ENCODE measurements around the gene ARL14EPL.

Gene ARL14EPL

DNA sequence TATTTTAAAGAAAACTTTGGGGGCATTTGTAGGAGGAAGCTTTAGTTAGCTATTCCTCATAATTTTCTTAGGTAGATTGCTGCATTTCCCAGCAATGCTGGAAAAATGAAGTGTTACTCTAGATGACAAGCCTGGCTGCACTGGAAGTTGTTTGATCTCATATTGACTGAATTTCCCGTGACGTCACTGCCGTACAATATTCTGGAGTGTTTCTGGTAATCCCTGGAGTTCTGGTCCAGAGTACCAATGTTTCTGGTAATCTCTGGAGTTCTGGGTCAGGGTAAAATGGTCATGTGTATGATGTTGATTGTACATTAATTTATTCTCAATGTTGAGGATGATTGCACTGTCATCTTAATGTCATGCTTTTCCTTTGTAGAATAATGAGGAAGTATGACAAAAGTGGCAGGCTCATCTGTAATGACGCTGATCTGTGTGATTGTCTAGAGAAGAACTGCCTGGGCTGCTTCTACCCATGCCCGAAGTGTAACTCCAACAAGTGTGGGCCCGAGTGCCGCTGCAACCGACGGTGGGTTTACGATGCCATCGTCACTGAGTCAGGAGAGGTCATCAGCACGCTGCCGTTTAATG is 26.2 kb downstream of the ARL14EPL start:
- H3F3A ChIP-seq (ENCODE audit: control insufficient read depth, insufficient read depth), result no peaks in the 10 kb centered on the region; the same call in 1 of the 2 replicates
- no peak overlapping the region for H3K4me3 ChIP-seq (ENCODE audit: low read length)
- H3K79me2 ChIP-seq (ENCODE audit: control insufficient read depth, low read length), result no peaks in the 10 kb centered on the region
- H3K27me3 ChIP-seq (ENCODE audit: control insufficient read depth, low read length), result no peaks in the 10 kb centered on the region
- no peaks in the 10 kb centered on the region for H3K9me2 ChIP-seq (replicated peaks; ENCODE audit: control insufficient read depth, low read length)
- H3K9me3 ChIP-seq (ENCODE audit: control insufficient read depth, insufficient read depth, low read length), result no peaks in the 10 kb centered on the region
- no peak overlapping the region for H3K4me2 ChIP-seq (ENCODE audit: low read length)
- TF ChIP-seq EZH2phosphoT487 (IDR thresholded peaks at IDR 0.05; ENCODE audit: borderline replicate concordance, low read length), result no peak
- TF ChIP-seq, protein P1, sequence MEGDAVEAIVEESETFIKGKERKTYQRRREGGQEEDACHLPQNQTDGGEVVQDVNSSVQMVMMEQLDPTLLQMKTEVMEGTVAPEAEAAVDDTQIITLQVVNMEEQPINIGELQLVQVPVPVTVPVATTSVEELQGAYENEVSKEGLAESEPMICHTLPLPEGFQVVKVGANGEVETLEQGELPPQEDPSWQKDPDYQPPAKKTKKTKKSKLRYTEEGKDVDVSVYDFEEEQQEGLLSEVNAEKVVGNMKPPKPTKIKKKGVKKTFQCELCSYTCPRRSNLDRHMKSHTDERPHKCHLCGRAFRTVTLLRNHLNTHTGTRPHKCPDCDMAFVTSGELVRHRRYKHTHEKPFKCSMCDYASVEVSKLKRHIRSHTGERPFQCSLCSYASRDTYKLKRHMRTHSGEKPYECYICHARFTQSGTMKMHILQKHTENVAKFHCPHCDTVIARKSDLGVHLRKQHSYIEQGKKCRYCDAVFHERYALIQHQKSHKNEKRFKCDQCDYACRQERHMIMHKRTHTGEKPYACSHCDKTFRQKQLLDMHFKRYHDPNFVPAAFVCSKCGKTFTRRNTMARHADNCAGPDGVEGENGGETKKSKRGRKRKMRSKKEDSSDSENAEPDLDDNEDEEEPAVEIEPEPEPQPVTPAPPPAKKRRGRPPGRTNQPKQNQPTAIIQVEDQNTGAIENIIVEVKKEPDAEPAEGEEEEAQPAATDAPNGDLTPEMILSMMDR (IDR thresholded peaks at IDR 0.05; ENCODE audit: low read depth, low read length, poor library complexity, severe bottlenecking), result no peak
- H3K4me1 ChIP-seq (ENCODE audit: control insufficient read depth, low read length), result peaks cover 23% of the 10 kb centered on the region
- H3K27ac ChIP-seq (ENCODE audit: low read depth, low read length), result no peak overlapping the region
- no peaks in the 10 kb centered on the region for H4K20me1 ChIP-seq (ENCODE audit: control insufficient read depth, insufficient read depth, low read depth, low read length)
- H3K36me3 ChIP-seq (ENCODE audit: control insufficient read depth, low read length), result no peaks in the 10 kb centered on the region

DNA sequence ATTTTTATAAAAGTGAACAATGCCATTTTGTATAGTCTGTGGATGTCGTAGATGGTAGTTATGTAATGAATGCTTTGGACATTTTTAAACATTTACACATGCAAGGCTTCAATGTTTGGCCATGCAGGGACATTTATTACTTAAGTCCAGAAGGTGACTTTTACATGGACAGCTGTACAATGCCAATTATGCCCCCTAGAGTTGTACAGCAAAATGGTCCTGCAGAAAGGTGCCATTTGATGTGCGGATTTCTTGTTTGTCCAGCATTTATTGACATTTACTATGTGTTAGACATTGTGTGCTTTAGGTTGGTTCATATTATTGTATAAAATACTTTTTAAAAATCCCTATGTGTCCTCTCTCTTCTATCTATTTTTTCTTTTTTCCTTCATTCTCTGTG is 30.1 kb downstream of the ARL14EPL start:
- Histone ChIP-seq H3K36me3 (ENCODE audit: control insufficient read depth, low read length) (no peaks in the 10 kb centered on the region), H3K27me3 (ENCODE audit: control insufficient read depth, low read length) (no peaks in the 10 kb centered on the region), H4K20me1 (ENCODE audit: control insufficient read depth, insufficient read depth, low read depth, low read length) (no peaks in the 10 kb centered on the region), H3K9me2 (replicated peaks; ENCODE audit: control insufficient read depth, low read length) (no peaks in the 10 kb centered on the region), H3K4me2 (ENCODE audit: low read length) (no peak overlapping the region), H3K79me2 (ENCODE audit: control insufficient read depth, low read length) (no peaks in the 10 kb centered on the region), H3K4me1 (ENCODE audit: control insufficient read depth, low read length) (peaks cover 27% of the 10 kb centered on the region), H3K27ac (ENCODE audit: low read depth, low read length) (no peak overlapping the region), H3K4me3 (ENCODE audit: low read length) (no peak overlapping the region), H3K9me3 (ENCODE audit: control insufficient read depth, insufficient read depth, low read length) (no peaks in the 10 kb centered on the region), H3F3A (ENCODE audit: control insufficient read depth, insufficient read depth) (no peaks in the 10 kb centered on the region; the same call in 1 of the 2 replicates)
- TF ChIP-seq EZH2phosphoT487 (IDR thresholded peaks at IDR 0.05; ENCODE audit: borderline replicate concordance, low read length), result no peak
- TF ChIP-seq, protein P1 (IDR thresholded peaks at IDR 0.05; ENCODE audit: low read depth, low read length, poor library complexity, severe bottlenecking), result peak; percentile 21

DNA sequence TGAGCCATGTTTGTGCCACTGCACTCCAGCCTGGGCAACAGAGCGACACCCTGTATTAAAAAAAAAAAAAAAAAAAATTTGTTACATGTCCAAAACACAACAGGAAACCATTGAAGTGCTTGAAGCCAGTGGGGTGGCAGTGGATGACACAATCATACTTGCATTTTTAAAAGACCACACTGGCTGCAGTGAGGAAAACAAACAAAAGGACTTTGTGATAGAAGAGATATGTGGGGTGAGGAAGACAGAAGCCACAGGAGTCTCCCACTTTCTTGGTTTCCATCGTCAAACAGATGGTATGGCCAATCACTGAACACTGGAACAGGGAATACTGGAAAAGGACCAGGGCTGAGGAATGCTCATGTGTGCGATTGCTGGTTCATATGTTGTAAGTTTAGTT is 31.7 kb downstream of the ARL14EPL start:
- H3K9me3 ChIP-seq (ENCODE audit: control insufficient read depth, insufficient read depth, low read length), result no peaks in the 10 kb centered on the region
- H3K4me1 ChIP-seq (ENCODE audit: control insufficient read depth, low read length), result peaks cover 26% of the 10 kb centered on the region
- no peak overlapping the region for H3K4me2 ChIP-seq (ENCODE audit: low read length)
- H3K27me3 ChIP-seq (ENCODE audit: control insufficient read depth, low read length), result no peaks in the 10 kb centered on the region
- H3K79me2 ChIP-seq (ENCODE audit: control insufficient read depth, low read length), result no peaks in the 10 kb centered on the region
- H3K4me3 ChIP-seq (ENCODE audit: low read length), result no peak overlapping the region
- no peak overlapping the region for H3K27ac ChIP-seq (ENCODE audit: low read depth, low read length)
- H3K36me3 ChIP-seq (ENCODE audit: control insufficient read depth, low read length), result no peaks in the 10 kb centered on the region
- H3F3A ChIP-seq (ENCODE audit: control insufficient read depth, insufficient read depth), result no peaks in the 10 kb centered on the region; the same call in 1 of the 2 replicates
- no peaks in the 10 kb centered on the region for H4K20me1 ChIP-seq (ENCODE audit: control insufficient read depth, insufficient read depth, low read depth, low read length)
- H3K9me2 ChIP-seq (replicated peaks; ENCODE audit: control insufficient read depth, low read length), result no peaks in the 10 kb centered on the region
- TF ChIP-seq, protein P1 (IDR thresholded peaks at IDR 0.05; ENCODE audit: low read depth, low read length, poor library complexity, severe bottlenecking), result no peak
- TF ChIP-seq EZH2phosphoT487 (IDR thresholded peaks at IDR 0.05; ENCODE audit: borderline replicate concordance, low read length), result no peak

All from DOHH2 (cell line).